CD14-positive monocyte (primary cell): ENCODE results near the gene PRRT1. TPM values are rescaled to one million over a fixed set of nuclear protein-coding genes. Genes with fewer than 3 reads are reported as not detected.

Experiments used
- DNase-seq, 3 donors: peaks; one replicate each; pipeline ENCODE4 v3.0.0-alpha.2; 2011 to 2022
- H2AFZ ChIP-seq: 2 replicates; pipeline ENCODE4 v1.6.0; 2012; ENCODE audit warnings: mild to moderate bottlenecking, low read depth, low read length, inconsistent platforms; ENCODE audit not compliant: insufficient read depth, poor library complexity, severe bottlenecking
- H3K27ac ChIP-seq, 2 donors: 1 replicate in 1 of 2; 2 replicates in 1 of 2; pipeline ENCODE4 v1.5.1; 2012 to 2013; ENCODE audit warnings: low read length in 2 of 2, control low read depth in 1 of 2, inconsistent platforms in 1 of 2, low read depth in 1 of 2, mild to moderate bottlenecking in 1 of 2
- H3K27me3 ChIP-seq, 2 donors: one replicate each; pipeline versions ENCODE4 v1.6.0 to v1.6.1; 2011 to 2013; ENCODE audit warnings: low read length in 2 of 2; ENCODE audit not compliant: control insufficient read depth in 2 of 2, insufficient read depth in 2 of 2
- H3K36me3 ChIP-seq, 2 donors: replicated peaks in 1 of 2; 1 replicate in 1 of 2; 2 replicates in 1 of 2; pipeline versions ENCODE4 v1.5.1 to v1.6.1; 2012 to 2013; ENCODE audit warnings: low read length in 2 of 2, control low read depth in 1 of 2, inconsistent platforms in 1 of 2, mild to moderate bottlenecking in 1 of 2; ENCODE audit not compliant: insufficient read depth in 2 of 2, control insufficient read depth in 1 of 2
- H3K4me1 ChIP-seq, 2 donors: 1 replicate in 1 of 2; 2 replicates in 1 of 2; pipeline versions ENCODE4 v1.5.1 to v1.6.1; 2012 to 2013; ENCODE audit warnings: low read length in 2 of 2, control low read depth in 1 of 2, inconsistent platforms in 1 of 2, mild to moderate bottlenecking in 1 of 2, moderate library complexity in 1 of 2; ENCODE audit not compliant: insufficient read depth in 2 of 2, control insufficient read depth in 1 of 2
- H3K4me2 ChIP-seq: replicated peaks from 2 replicates; pipeline ENCODE3; 2012; ENCODE audit warnings: low read length, moderate library complexity, mild to moderate bottlenecking; ENCODE audit not compliant: poor library complexity, severe bottlenecking; ENCODE audit errors: extremely low read depth
- H3K4me3 ChIP-seq, 3 experiments: fragments of 200-600 bp in 1 of 3; sonication (generic) in 1 of 3; replicated peaks in 1 of 3; 1 replicate in 2 of 3; 2 replicates in 1 of 3; pipeline ENCODE4 v1.5.1; 2011 to 2013; ENCODE audit warnings: low read length in 3 of 3, mild to moderate bottlenecking in 3 of 3, control low read depth in 2 of 3, low read depth in 2 of 3, inconsistent platforms in 1 of 3, moderate library complexity in 1 of 3
- H3K79me2 ChIP-seq: 2 replicates; pipeline ENCODE4 v1.6.0; 2012; ENCODE audit warnings: mild to moderate bottlenecking, control low read depth, inconsistent platforms, low read length, moderate library complexity; ENCODE audit not compliant: insufficient read depth
- H3K9ac ChIP-seq: 2 replicates; pipeline ENCODE4 v1.6.0; 2017; ENCODE audit warnings: low read length, mild to moderate bottlenecking; ENCODE audit not compliant: insufficient read depth, poor library complexity, severe bottlenecking
- H3K9me3 ChIP-seq, 2 donors: replicated peaks in 1 of 2; 1 replicate in 1 of 2; 2 replicates in 1 of 2; pipeline versions ENCODE4 v1.5.1 to v1.6.1; 2012 to 2013; ENCODE audit warnings: low read length in 2 of 2, control low read depth in 1 of 2; ENCODE audit not compliant: control insufficient read depth in 1 of 2, insufficient read depth in 1 of 2
- H4K20me1 ChIP-seq: 2 replicates; pipeline ENCODE4 v1.6.0; 2012; ENCODE audit warnings: mild to moderate bottlenecking, low read length, control low read depth, moderate library complexity; ENCODE audit not compliant: insufficient read depth
- H3K27ac Mint-ChIP-seq, 7 donors: one replicate each; pipeline ENCODE4 v1.8.0; 2020; ENCODE audit warnings: mild to moderate bottlenecking in 7 of 7, mixed read lengths in 7 of 7, moderate library complexity in 6 of 7, inconsistent platforms in 2 of 7
- H3K27me3 Mint-ChIP-seq, 3 donors: one replicate each; pipeline ENCODE4 v1.8.0; 2021 to 2022; ENCODE audit warnings: low read depth in 3 of 3, mild to moderate bottlenecking in 3 of 3, mixed read lengths in 3 of 3, moderate library complexity in 3 of 3, inconsistent platforms in 1 of 3
- H3K36me3 Mint-ChIP-seq, 2 donors: one replicate each; pipeline ENCODE4 v1.8.0; 2020; ENCODE audit warnings: mixed read lengths in 2 of 2, inconsistent platforms in 1 of 2, mild to moderate bottlenecking in 1 of 2
- H3K4me1 Mint-ChIP-seq: one replicate; pipeline ENCODE4 v1.8.0; 2020; ENCODE audit warnings: mild to moderate bottlenecking, mixed read lengths
- H3K4me3 Mint-ChIP-seq, 2 donors: one replicate each; pipeline ENCODE4 v1.8.0; 2020; ENCODE audit warnings: mild to moderate bottlenecking in 2 of 2, mixed read lengths in 2 of 2, moderate library complexity in 1 of 2
- H3K9me3 Mint-ChIP-seq, 7 donors: one replicate each; pipeline ENCODE4 v1.8.0; 2020 to 2022; ENCODE audit warnings: mixed read lengths in 7 of 7, mild to moderate bottlenecking in 6 of 7, moderate library complexity in 6 of 7, inconsistent platforms in 2 of 7
- WGBS: methylation state at CpG from one replicate; pipeline ENCODE4 v1.1.5; 2013; ENCODE audit warnings: missing lambda C conversion rate; ENCODE audit not compliant: insufficient coverage; 5-methylcytosine and 5-hydroxymethylcytosine counted together
- intact Hi-C, 2 donors: fragments of 100-400 bp; cut with micrococcal nuclease; formaldehyde crosslinking; loops; one replicate each; pipeline versions ENCODE4 v1.15.0 to v1.15.1; 2023
- polyA plus RNA-seq, 3 donors: library from polyadenylated mRNA; depleted of rRNA in 1 of 3; unstranded in 2 of 3; stranded (reverse) in 1 of 3; fragments of 300-500 nt in 2 of 3; fragments of >200 nt in 1 of 3; fragmentation: Illumina TruSeq in 2 of 3; gene quantifications; 1 replicate in 2 of 3; 2 replicates in 1 of 3; pipeline ENCODE4 v1.2.3, GENCODE V29; 2012 to 2021
- TF ChIP-seq, protein P1 (sequence below): fragments of 200-600 bp; IDR thresholded peaks from one replicate; pipeline ENCODE4 v1.8.0; 2022; ENCODE audit warnings: antibody characterized with exemption, mild to moderate bottlenecking

PRRT1 gene
- polyA plus RNA-seq, 3 donors = not detected

DNA sequence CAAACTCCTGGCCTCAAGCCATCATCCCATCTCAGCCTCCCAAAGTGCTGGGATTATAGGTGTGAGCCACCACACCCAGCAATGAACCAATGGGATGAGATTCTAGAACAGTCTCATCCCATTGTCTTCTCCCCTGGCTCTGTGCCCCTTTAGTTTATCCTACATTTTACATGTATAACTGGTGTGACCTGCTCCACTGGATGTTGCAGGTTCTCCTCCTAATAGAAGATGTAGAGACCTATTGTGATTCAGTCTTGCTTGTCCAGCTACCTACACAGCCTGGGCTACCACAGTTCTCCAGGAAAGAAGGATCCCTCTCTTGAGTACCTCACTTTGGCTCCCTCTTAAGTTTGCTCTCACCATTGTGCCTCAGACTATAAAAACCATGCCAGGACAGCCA, 19.6 kb downstream of the PRRT1 start:
- peaks cover 26 to 29% of the 10 kb centered on the region in 2 donors for H3K4me1 ChIP-seq
- Mint-ChIP-seq H3K4me3 (no peak overlapping the region), H3K4me1 (peaks cover 22% of the 10 kb centered on the region), H3K36me3 (no peaks in the 10 kb centered on the region), H3K9me3 (peaks cover 0 to 2% (median 0%) of the 10 kb centered on the region in 7 donors), H3K27ac (no peak overlapping the region), H3K27me3 (peaks cover 13 to 18% (median 16%) of the 10 kb centered on the region in 3 donors)
- TF ChIP-seq, protein P1, sequence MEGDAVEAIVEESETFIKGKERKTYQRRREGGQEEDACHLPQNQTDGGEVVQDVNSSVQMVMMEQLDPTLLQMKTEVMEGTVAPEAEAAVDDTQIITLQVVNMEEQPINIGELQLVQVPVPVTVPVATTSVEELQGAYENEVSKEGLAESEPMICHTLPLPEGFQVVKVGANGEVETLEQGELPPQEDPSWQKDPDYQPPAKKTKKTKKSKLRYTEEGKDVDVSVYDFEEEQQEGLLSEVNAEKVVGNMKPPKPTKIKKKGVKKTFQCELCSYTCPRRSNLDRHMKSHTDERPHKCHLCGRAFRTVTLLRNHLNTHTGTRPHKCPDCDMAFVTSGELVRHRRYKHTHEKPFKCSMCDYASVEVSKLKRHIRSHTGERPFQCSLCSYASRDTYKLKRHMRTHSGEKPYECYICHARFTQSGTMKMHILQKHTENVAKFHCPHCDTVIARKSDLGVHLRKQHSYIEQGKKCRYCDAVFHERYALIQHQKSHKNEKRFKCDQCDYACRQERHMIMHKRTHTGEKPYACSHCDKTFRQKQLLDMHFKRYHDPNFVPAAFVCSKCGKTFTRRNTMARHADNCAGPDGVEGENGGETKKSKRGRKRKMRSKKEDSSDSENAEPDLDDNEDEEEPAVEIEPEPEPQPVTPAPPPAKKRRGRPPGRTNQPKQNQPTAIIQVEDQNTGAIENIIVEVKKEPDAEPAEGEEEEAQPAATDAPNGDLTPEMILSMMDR = no peak
- H3K4me3 ChIP-seq = no peak overlapping the region
- no peak overlapping the region for H3K9ac ChIP-seq
- intact Hi-C loops = loop anchor here in 1 of 2 donors (5.0 kb wide), 1 partner anchor 60 kb away; the partner anchor contains the start of genes GPSM3 and PBX2
- H4K20me1 ChIP-seq = no peaks in the 10 kb centered on the region
- H3K27me3 ChIP-seq = peaks cover 0 to 3% of the 10 kb centered on the region in 2 donors
- peaks cover 20% of the 10 kb centered on the region for H3K79me2 ChIP-seq
- no peak for DNase-seq
- no peak overlapping the region for H3K27ac ChIP-seq
- H3K9me3 ChIP-seq = no peaks in the 10 kb centered on the region
- H3K4me2 ChIP-seq = no peak overlapping the region
- H3K36me3 ChIP-seq = no peaks in the 10 kb centered on the region
- peak overlapping the region; percentile 21 for H2AFZ ChIP-seq

DNA sequence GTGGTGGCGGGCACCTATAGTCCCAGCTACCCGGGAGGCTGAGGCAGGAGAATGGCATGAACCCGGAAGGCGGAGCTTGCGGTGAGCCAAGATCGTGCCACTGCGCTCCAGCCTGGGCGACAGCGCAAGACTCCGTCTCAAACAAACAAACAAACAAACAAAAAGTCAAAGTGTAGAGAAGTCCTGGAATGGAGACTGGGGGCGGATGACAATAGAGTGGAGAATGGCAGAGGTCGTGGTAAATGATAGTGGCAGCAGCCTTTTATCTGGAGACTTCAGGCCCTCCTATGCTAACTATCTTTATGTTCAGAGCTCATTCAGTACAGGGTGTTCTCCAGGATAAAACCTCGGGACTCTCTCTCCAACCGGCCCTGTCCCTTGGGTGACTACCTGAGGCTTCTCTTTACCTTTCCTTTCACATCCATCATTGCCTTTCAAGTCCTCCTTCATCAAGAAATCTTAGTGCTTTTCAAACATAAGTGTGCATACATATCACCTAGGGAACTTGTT, 20.2 kb downstream of the PRRT1 start:
- TF ChIP-seq, protein P1 = no peak
- 83% methylated on average over 2 of the region's 14 CpGs for WGBS
- H3K36me3 Mint-ChIP-seq = peaks cover 4 to 5% of the 10 kb centered on the region in 2 donors
- DNase-seq = no peak
- H3K27ac Mint-ChIP-seq = no peak overlapping the region
- peaks cover 0 to 3% of the 10 kb centered on the region in 2 donors for H3K27me3 ChIP-seq
- H3K27ac ChIP-seq = no peak overlapping the region
- peaks cover 13 to 16% (median 14%) of the 10 kb centered on the region in 3 donors for H3K27me3 Mint-ChIP-seq
- peaks cover 3 to 6% of the 10 kb centered on the region in 2 donors for H3K36me3 ChIP-seq
- H3K4me3 ChIP-seq = no peak overlapping the region
- no peaks in the 10 kb centered on the region for H3K9me3 ChIP-seq
- H3K4me1 ChIP-seq = peaks cover 30 to 35% of the 10 kb centered on the region in 2 donors
- H3K9me3 Mint-ChIP-seq = peaks cover 0 to 2% (median 0%) of the 10 kb centered on the region in 7 donors
- peak overlapping the region; percentile 21 for H2AFZ ChIP-seq
- no peaks in the 10 kb centered on the region for H4K20me1 ChIP-seq
- H3K79me2 ChIP-seq = peaks cover 26% of the 10 kb centered on the region
- H3K4me3 Mint-ChIP-seq = no peak overlapping the region
- H3K4me1 Mint-ChIP-seq = peaks cover 28% of the 10 kb centered on the region
- H3K9ac ChIP-seq = no peak overlapping the region
- intact Hi-C loops = loop anchor here (2.0 to 5.0 kb wide), 2 partner anchors 61 to 63 kb away; partner anchors contain the start of genes GPSM3 (in 1 of the 2) and PBX2 (in 1 of the 2)
- no peak overlapping the region for H3K4me2 ChIP-seq
